Smooth muscle cell (in vitro differentiated cells): ENCODE measurements around the gene TFEB. TPM values are rescaled to one million over a fixed set of nuclear protein-coding genes. Genes with fewer than 3 reads are reported as not detected.

Experiments
- DNase-seq: peaks from one replicate; lab custom pipeline; 2025; ENCODE audit not compliant: unreplicated experiment; lab: John Stamatoyannopoulos, UW
- H2AFZ ChIP-seq: fragments of 200-600 bp; sonication (generic); 2 replicates; pipeline ENCODE4 v1.6.0; 2016; ENCODE audit warnings: antibody characterized with exemption, low read depth, mild to moderate bottlenecking
- H3F3A ChIP-seq: fragments of 200-600 bp; sonication (generic); 2 replicates; pipeline ENCODE4 v1.6.0; 2017; ENCODE audit warnings: antibody characterized with exemption, low read depth
- H3K27ac ChIP-seq: fragments of 200-600 bp; sonication (generic); 2 replicates; pipeline ENCODE4 v1.5.1; 2016; ENCODE audit warnings: low read depth, mild to moderate bottlenecking
- H3K27me3 ChIP-seq: fragments of 200-600 bp; sonication (generic); 2 replicates; pipeline ENCODE4 v1.6.1; 2016; ENCODE audit warnings: low read depth, mild to moderate bottlenecking
- H3K36me3 ChIP-seq: fragments of 200-600 bp; sonication (generic); 2 replicates; pipeline ENCODE4 v1.5.1; 2016; ENCODE audit warnings: low read depth
- H3K4me1 ChIP-seq: fragments of 200-600 bp; sonication (generic); 2 replicates; pipeline ENCODE4 v1.5.1; 2016; ENCODE audit warnings: low read depth
- H3K4me2 ChIP-seq: fragments of 200-600 bp; sonication (generic); 2 replicates; pipeline ENCODE4 v1.6.0; 2016; ENCODE audit warnings: mild to moderate bottlenecking
- H3K4me3 ChIP-seq: fragments of 200-600 bp; sonication (generic); 2 replicates; pipeline ENCODE4 v1.5.1; 2016; ENCODE audit warnings: mild to moderate bottlenecking
- H3K79me2 ChIP-seq: fragments of 200-600 bp; sonication (generic); 2 replicates; pipeline ENCODE4 v1.6.0; 2016; ENCODE audit warnings: low read depth, mild to moderate bottlenecking
- H3K9ac ChIP-seq: fragments of 200-600 bp; sonication (generic); 2 replicates; pipeline ENCODE4 v1.6.0; 2016; ENCODE audit warnings: low read depth
- H3K9me3 ChIP-seq: fragments of 200-600 bp; sonication (generic); replicated peaks from 2 replicates; pipeline ENCODE4 v1.5.1; 2016; ENCODE audit warnings: low read depth
- H4K20me1 ChIP-seq: fragments of 200-600 bp; sonication (generic); 2 replicates; pipeline ENCODE4 v1.6.0; 2016; ENCODE audit warnings: low read depth
- CTCF ChIP-seq: fragments of 200-600 bp; sonication (generic); IDR thresholded peaks from 2 replicates; pipeline ENCODE4 v1.5.1; 2017; ENCODE audit warnings: borderline replicate concordance, mild to moderate bottlenecking, antibody characterized with exemption; ENCODE audit not compliant: insufficient read depth, poor library complexity, severe bottlenecking
- WGBS: methylation state at CpG from one replicate; pipeline ENCODE4 v1.1.7; 2016; ENCODE audit warnings: low lambda C conversion rate; 5-methylcytosine and 5-hydroxymethylcytosine counted together
- polyA plus RNA-seq: library from polyadenylated mRNA; unstranded; fragments of >200 nt; fragmentation: Nextera tagmentation; extraction: Ambion mirVana; gene quantifications from 2 replicates; pipeline ENCODE4 v1.2.1, GENCODE V29; 2016
- total RNA-seq: library from RNA; depleted of rRNA; stranded (reverse); fragments of >200 nt; gene quantifications from 2 replicates; pipeline ENCODE4 v1.2.3, GENCODE V29; 2014

TFEB gene
- total and polyA plus RNA-seq, 2 experiments from 2014 or later: 15.3 to 15.7 TPM

- Histone ChIP-seq H3K4me2 (peak overlapping the region; percentile 21), H3K36me3 (no peaks in the 10 kb centered on the region), H3K27me3 (no peaks in the 10 kb centered on the region), H3K9ac (peak overlapping the region; percentile 22), H3K4me1 (no peaks in the 10 kb centered on the region), H3K4me3 (no peak overlapping the region), H3F3A (no peaks in the 10 kb centered on the region), H4K20me1 (no peaks in the 10 kb centered on the region), H2AFZ (no peak overlapping the region), H3K9me3 (no peaks in the 10 kb centered on the region), H3K79me2 (no peaks in the 10 kb centered on the region), H3K27ac (peak overlapping the region; percentile 70)
- 71% methylated on average over 12 of the region's 12 CpGs for WGBS
- TF ChIP-seq CTCF: no peak
- DNase-seq: no peak
Observed at GRCh38 chr6:41705311-41705995, 30.0 kb downstream of the TFEB start.

- no peak overlapping the region for H3K9ac ChIP-seq
- no peaks in the 10 kb centered on the region for H3K36me3 ChIP-seq
- no peaks in the 10 kb centered on the region for H3K79me2 ChIP-seq
- no peaks in the 10 kb centered on the region for H3K9me3 ChIP-seq
- no peak overlapping the region for H3K4me2 ChIP-seq
- no peak overlapping the region for H3K4me3 ChIP-seq
- H3K27me3 ChIP-seq: no peaks in the 10 kb centered on the region
- no peak for TF ChIP-seq CTCF
- H4K20me1 ChIP-seq: no peaks in the 10 kb centered on the region
- H3K4me1 ChIP-seq: no peaks in the 10 kb centered on the region
- H3K27ac ChIP-seq: no peak overlapping the region
- H2AFZ ChIP-seq: no peak overlapping the region
- WGBS: 89% methylated on average over 5 of the region's 5 CpGs
- DNase-seq: no peak
- H3F3A ChIP-seq: no peaks in the 10 kb centered on the region
Observed at GRCh38 chr6:41704656-41705310, 30.6 kb downstream of the TFEB start.

GRCh38 chr6:41704028-41704427, 31.4 kb downstream of the TFEB start:
- H3K9me3 ChIP-seq: no peaks in the 10 kb centered on the region
- no peak overlapping the region for H3K27ac ChIP-seq
- DNase-seq: no peak
- no peak for TF ChIP-seq CTCF
- no peak overlapping the region for H2AFZ ChIP-seq
- H3K79me2 ChIP-seq: no peaks in the 10 kb centered on the region
- H3K27me3 ChIP-seq: no peaks in the 10 kb centered on the region
- no peaks in the 10 kb centered on the region for H3K36me3 ChIP-seq
- no peaks in the 10 kb centered on the region for H3F3A ChIP-seq
- H3K9ac ChIP-seq: no peak overlapping the region
- 83% methylated on average over 7 of the region's 7 CpGs for WGBS
- no peaks in the 10 kb centered on the region for H4K20me1 ChIP-seq
- no peak overlapping the region for H3K4me3 ChIP-seq
- no peaks in the 10 kb centered on the region for H3K4me1 ChIP-seq
- H3K4me2 ChIP-seq: no peak overlapping the region
